Fibroblast of skin of left biceps (primary cell): Measurements from ENCODE around the gene GLCE.
A peak's percentile ranks its signal among the peaks of the same experiment; 100 is the strongest.

ENCODE experiments used
- DNase-seq, 2 experiments: peaks; one replicate each; pipeline ENCODE4 v3.0.0-alpha.2; 2013; ENCODE audit warnings: low read depth in 2 of 2

Gene GLCE

DNA sequence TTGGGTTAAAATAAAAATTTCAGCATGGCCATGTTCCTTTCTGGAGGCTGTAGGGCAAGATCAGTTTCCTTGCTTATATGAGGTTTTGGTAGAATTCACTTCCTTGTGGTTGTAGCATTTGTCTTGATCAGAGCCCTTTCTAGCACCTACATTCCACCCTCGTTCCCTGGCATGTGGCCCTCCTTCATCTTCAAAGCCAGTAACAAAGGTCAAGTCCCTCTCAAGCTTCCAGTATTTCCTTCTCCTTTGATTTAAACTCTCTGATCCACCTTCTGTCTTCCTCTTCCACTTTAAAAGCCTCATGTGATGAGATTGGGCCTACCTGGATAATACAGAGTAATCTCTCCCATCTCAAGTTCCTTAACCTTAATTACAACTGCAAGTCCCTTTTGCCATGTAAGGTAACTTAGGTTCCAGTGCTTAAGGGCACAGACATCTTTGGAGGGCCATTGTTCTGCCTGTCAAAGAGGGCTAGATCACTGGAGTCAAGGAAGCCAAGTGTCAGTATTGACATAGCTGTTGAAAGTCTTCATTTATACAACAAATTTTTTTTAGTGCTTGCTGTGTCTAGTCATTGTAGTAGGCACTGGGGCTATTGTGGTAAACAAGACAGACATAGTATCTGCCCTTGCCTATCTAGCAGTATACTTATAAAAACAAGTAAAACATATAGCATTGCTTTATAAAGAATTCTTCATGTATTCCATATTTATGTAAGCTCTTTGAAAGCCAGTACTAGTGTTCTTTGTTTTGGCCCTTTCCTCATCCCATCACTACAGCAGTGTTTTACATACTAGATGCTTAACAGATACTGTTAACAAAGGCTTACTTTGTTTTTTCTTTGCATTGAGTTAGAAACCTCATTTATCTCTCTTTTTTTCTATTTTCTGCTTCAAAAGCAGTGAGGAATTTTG lies 40.7 kb downstream of the GLCE start:
- DNase-seq = no peak

DNA sequence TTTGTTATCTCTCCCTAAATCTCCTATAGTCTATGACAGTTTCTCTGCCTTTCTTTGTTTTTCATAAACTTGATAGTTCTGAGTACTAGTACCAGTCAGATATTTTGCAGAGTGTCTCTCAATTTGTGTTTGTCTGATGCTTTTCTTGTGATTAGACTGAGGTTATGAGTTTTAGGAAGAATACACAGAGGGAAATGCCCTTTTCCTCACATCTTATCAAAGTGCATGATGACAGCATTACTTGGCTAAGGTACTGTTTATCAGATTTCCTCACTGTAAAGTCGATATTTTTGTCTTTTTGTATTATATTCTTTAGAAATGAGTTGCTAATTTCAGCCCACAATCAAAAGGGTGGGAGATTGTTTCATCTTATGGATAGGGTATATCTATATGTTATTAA lies 45.6 kb downstream of the GLCE start:
- no peak for DNase-seq

- DNase-seq = no peak
Observed at GRCh38 chr15:69209661-69210060, 49.2 kb downstream of the GLCE start.

DNA sequence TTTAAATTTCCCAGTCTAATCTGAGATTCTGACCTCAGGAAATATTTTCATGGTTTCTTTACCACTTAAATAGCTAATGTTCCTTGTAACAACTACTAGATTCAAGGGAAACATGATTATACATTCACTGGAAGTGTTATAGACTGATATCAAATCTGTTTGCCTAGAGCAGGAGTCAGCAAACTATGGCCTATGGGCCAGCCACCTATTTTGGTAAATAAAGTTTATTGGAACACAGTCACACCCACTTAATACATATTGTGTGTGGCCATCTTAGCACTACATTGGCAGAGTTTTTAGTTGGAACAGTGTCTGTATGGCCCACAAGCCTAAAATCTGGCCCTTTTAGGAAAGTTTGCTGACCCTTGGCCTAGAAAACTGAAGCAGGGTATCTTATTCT lies 50.1 kb downstream of the GLCE start:
- DNase-seq = no peak

DNA sequence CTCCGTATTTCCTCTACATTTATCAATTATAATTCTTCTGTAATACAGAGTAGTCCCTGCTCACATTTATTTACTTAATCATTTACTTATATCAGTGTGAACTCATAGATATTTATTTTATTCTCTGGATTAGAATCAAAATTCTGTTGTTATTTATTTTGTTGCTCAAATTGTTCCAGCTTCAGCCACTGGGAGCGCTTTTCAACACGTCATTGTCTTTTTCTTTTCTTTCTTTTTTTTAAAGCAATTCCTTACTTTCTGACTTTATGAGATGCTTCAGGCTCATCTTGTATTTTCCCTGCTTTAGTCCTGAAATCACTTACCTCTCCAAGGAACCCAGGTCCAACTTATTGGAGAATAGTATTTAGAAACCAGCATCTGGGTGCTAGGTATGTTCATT lies 53.4 kb downstream of the GLCE start:
- DNase-seq = no peak

GRCh38 chr15:69215314-69216035 lies 55.0 kb downstream of the GLCE start:
- DNase-seq = no peak

GRCh38 chr15:69217381-69217780 lies 56.9 kb downstream of the GLCE start:
- DNase-seq = no peak

GRCh38 chr15:69219690-69220089 lies 59.3 kb downstream of the GLCE start:
- DNase-seq = no peak

DNA sequence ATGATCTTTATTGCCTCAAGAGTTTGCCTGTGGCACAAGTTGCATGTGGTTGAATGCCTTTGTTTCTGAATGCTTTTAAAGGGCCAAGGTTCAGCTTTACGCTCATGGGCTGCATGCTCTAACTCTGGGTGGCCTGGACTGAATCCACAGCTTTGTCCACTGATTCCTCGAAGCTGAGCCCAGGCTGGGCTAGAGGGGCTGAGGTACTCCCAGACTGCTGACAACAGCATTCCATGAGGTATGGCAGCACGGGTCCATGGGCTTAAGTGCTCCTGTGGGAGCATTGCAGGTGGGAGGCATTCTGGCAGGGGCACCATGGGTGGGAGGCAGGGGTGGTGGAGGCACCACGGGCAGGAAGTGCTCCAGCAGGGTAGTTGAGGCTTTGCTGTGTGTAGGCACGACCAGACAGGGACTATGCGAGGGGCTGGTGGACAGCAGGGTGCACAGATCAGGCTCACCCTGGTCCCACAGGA lies 61.6 kb downstream of the GLCE start:
- no peak for DNase-seq

DNA sequence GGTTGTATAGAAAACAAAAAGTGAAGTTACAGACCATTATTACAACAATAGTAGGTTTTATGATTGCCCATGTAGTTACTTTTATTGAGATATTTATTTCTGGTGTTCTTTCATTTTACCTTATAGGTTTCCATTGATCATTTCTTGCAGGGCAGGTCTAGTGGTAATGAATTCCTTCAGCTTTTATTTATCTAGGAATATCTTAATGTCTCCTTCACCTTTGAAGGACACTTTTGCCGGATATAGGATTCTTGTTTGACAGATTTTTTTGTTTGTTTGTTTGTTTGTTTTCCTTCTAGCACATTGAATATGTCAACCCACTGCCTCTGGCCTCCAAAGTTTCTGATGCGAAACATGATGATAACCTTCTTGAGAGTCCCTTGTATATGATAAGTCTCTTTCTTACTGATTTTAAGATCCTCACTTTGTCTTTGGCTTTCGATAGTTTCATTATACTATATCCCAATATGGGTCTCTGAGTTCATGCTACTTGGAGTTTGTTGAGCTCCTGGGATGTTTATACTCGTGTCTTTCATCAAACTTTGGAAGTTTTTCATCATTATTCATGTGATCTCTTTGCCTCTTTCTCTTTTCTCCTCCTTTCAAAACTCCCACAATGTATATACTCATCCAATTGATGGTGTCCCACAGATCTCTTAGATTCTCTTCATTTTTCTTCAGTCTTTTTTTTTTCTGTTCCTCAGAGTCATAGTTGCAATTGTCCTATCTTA lies 62.8 kb downstream of the GLCE start:
- DNase-seq = no peak

GRCh38 chr15:69224383-69224782 lies 63.9 kb downstream of the GLCE start:
- DNase-seq = no peak

DNA sequence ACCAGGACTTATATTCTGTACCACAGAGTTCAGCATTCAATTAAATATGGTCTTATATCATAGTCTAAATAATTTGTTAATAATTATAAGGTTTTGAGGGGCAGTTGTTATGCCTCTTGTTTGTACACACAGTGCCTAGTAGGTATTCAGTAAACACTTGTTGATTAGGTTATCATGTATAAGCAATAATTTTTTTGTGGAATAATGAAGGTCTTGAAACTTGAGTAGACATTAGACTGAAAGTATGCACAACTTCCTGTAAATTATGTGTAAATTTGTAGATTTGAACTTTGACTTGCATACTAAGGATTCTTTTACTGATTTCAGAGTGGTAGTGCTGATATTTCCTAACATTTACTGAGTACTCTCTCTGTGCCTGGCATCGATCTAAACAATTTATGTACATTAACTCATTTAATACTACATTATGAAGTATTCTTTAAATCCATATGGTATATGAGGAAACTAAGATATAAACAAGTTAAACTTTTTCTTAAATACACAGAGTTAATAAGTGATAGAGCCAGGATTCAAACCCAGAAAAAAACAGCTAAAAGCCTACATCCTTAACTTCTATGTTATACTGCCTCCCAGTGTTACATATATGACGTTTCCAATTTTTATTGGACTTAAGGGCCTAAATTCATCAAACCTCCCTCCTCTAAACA lies 65.1 kb downstream of the GLCE start:
- peak; percentile 15 to 23 for DNase-seq

GRCh38 chr15:69226023-69226355 lies 65.6 kb downstream of the GLCE start:
- no peak for DNase-seq

GRCh38 chr15:69232144-69232543 lies 71.7 kb downstream of the GLCE start:
- no peak for DNase-seq

- no peak for DNase-seq
Observed at GRCh38 chr15:69232765-69233164, 72.3 kb downstream of the GLCE start.

DNA sequence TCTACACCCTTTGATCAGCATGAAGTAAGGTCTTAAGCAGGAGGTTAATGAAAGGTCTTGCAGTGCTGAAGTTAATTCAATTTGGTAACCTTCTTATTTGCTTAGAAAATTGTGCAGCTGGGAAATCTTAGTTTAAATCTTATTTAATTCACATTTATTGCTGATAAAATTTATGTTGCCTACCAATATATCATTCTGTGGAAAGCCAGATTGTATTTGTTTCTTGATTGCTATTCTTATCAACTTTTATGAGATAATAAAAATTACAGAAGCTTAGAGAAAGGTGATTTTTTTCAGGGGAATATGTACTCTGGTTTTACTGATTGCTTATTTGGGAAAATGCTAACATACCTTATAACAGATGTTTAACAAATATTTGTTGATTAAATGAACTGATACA lies 74.2 kb downstream of the GLCE start:
- DNase-seq = no peak

GRCh38 chr15:69236505-69236904 lies 76.1 kb downstream of the GLCE start:
- no peak for DNase-seq

DNA sequence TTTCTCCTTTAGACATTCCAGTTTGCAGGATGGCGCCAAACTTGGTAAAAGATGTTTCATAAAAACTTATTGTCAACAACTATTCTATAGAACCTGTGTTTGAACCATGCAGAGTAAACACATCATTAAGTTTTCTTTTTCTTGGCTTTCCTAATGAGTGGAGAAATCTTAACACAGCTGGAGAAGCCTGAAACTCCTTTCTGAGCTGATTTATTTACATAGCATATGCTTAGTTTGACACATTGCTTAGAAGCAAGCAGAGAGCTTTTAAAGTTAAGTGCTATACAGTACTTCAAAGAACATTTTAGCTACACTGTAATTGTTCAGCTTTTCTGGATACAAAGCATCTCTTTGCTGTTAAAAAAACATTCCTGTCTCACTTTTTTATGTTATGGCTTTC lies 77.3 kb downstream of the GLCE start:
- no peak for DNase-seq

DNA sequence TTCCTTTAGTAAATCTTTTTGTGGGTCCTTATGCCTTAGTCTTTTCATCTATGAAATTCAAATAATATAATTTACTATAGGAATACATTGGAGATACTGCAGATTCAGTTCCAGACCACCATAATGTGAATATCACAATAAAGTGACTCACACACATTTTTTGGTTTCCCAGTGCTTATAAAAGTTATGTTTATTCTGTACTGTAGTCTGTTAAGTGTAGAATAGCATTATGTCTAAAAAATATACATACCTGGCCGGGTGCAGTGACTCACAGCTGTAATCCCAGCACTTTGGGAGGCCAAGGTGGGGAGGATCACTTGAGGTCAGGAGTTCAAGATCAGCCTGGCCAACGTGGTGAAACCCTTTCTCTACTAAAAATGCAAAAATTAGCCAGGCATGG lies 84.4 kb downstream of the GLCE start:
- no peak for DNase-seq

- peak; percentile 56 to 57 for DNase-seq
Observed at GRCh38 chr15:69253156-69253555, 92.7 kb downstream of the GLCE start.

DNA sequence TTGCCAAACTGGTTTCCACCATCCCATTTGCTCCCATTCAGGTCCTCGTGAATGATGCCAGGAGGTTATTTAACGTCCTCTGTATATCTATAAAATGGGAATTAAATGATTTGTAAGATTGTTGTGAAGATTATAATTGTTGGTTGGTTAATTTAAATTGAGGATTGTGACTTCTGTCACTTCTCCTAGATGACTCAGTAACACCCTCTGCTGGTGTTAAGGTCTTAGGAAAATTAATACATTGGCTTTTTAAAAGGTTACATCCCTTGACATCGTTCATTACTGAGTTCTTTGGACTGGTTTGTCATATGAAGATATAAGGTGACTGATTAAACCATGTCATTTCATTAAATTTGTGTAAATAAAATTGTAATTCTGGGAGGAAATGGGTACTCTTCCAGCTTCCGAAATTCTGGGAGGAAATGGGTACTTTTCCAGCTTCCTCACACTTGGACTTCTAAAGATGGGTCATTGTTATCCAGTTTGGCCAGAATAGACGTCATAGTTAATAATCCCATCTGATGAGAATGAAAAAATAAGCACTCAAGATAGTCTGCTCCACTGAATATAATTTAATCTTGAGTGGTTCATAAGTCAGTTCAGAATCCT lies 105.0 kb downstream of the GLCE start:
- DNase-seq = no peak
